Measurements from ENCODE around the gene HERPUD1.
"Not testable (repeated sequence)": the region's sequence is repeated elsewhere in the genome, so short reads cannot be mapped to it uniquely, and the experiment has no call there.

HERPUD1 gene

DNA sequence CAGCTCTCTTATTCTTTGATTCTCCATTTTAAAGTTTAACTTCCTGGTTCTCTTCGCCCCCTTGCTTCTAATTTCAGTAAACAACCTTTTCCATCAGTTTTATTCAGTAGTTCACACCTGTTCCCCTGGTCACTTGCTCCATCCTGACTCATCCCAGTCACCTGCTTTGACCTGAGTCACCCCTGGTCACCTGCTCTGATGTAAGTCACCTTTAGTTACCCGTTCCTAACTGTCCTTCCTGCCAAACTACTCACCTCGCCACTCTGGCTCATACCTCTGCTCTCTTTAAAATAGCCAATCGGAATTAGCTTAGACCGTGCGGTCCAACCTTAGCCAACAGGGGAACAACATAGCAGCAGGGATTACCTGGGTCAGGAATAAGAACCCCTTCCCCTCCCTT, 52.7 kb downstream of the HERPUD1 start:
- no peak for DNase-seq

DNA sequence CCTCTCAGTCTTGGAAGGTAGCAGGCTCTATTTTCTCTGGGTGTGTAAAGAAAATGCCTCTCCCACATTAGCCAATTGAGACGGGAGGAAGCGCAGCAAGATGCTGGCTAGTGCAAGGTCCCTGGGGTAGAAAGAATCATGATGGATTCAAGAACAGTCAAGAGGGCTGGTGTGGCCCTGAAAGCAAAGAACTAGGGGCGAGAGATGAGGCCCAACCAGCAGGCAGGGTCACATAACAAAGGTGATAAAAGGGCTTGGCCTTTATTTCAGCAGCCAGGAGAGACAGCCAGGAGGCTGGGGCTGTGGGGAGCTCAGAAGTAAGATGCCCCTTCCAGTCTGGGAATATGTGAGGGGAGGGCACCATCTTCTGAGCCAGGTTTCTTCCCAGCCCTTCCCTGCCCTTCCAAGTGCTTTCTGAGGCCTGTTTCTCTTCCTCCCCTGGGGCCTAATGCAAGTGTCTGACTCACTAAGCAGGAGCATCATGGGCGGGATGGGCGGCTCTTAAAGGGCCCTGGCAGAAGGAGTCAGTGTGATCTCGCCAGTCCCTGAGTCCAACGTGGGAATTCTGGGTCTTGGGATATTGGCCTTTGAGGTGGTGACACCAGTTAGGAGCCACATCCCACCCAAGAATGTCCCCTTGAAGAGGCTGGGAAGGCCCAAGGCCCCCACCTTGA, 53.5 kb downstream of the HERPUD1 start:
- DNase-seq, result no peak

DNA sequence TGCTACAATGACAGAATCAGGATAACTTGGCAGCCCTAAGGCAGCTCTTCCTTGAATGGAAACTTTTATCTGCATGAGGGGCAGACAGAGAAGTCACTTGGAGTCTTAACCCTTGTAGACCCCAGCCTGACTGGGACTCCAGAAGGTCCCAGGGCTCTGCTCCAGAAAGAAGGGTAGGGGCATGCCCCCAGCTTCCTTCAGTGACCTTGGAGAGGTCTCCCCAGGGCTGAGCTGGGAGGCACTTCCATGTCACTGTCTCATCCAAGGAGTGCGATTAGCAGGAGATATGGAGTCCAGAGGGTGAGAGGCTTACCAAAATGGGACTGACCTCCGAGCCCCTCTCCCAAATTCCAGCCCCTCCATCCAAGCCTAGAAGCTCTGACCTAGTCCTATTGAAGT, 54.0 kb downstream of the HERPUD1 start:
- no peak for DNase-seq

DNA sequence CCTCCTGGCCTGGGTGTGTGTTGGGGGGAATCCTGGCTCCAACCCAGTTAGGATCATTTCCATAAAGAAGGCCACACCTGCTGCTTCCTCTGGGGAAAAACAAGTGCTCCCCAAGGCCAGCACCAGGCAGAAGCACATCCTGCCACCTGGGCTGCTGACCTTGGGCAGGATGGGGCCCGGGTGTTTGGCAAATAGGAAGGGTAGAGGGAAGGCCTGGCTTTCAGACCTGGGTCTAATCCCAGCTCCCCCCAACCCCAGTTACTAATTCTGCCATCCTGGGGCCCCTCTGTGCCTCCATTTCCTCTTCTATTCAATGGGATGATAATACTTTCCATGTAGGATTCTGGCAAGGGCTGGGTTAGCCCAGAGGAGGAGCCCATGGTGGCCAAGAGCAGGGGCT, 54.4 kb downstream of the HERPUD1 start:
- DNase-seq, result no peak

DNA sequence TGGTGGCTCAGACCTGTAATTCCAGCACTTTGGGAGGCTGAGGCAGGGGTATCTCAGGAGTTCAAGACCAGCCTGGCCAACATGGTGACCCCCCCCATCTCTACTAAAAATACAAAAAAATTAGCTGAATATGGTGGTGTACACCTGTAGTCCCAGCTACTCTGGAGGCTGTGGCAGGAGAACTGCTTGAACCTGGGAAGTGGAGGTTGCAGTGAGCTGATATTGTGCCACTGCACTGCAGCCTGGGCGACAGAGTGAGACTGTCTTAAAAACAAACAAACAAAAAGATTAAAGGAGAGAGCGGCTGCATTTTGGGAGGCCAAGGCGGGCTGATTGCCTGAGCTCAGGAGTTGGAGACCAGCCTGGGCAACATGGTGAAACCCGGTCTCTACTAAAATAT, 55.0 kb downstream of the HERPUD1 start:
- not testable (repeated sequence) for DNase-seq

DNA sequence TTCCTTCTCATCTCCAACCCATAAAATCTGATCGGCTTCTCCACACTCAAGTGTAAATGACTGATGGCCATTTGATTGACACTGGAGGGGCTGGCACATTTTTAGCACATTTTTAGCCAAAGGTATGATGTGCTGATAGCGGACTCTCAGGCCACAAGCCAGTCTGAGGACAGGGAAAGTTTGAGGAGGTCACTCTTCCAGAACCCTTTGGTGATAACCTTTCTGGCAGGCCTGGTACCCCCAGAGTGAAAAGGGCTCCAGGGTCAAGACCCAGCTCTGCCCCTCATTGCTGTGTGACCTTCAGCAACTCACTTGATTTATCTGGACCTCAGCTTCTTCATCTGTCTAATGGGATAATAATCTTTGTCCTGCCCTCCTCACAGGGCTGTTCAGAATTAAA, 55.8 kb downstream of the HERPUD1 start:
- DNase-seq, result no peak

DNA sequence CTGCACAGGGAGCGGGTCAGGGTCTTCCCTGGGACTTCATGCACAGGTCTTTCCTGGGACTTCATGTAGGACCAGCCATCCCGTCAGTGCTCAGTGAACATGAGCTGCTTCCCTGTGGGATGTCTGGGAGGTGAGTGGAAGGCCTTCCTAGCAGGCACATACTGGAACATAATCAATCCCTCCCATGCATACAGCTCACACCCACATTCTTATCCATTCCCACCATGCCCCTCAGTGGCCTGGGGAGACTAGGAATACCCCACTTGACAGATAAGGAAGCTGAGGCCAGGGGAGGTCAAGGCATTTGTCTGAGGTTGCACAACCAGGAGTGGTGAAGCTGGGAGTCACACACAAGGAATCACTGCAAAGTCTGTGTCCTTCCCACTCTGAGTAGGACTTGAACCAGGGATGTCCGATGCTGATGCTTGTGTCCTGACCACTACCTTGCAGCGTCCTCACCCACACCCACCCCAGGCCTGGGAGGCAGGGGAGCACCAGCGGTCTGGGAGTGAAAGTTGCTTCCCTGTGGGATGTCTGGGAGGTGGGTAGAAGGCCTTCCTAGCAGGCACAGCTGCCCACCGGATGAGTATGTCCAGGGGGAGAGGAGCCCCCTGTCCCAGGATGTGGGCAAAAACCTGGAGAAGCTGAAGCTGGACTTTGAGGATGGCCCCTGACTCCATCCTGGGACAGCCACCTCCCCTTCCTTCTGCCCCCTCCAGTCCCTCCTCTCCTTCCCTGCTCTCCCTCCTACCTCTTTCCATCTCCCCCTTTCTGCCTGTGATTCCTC, 56.4 kb downstream of the HERPUD1 start:
- DNase-seq, result no peak

DNA sequence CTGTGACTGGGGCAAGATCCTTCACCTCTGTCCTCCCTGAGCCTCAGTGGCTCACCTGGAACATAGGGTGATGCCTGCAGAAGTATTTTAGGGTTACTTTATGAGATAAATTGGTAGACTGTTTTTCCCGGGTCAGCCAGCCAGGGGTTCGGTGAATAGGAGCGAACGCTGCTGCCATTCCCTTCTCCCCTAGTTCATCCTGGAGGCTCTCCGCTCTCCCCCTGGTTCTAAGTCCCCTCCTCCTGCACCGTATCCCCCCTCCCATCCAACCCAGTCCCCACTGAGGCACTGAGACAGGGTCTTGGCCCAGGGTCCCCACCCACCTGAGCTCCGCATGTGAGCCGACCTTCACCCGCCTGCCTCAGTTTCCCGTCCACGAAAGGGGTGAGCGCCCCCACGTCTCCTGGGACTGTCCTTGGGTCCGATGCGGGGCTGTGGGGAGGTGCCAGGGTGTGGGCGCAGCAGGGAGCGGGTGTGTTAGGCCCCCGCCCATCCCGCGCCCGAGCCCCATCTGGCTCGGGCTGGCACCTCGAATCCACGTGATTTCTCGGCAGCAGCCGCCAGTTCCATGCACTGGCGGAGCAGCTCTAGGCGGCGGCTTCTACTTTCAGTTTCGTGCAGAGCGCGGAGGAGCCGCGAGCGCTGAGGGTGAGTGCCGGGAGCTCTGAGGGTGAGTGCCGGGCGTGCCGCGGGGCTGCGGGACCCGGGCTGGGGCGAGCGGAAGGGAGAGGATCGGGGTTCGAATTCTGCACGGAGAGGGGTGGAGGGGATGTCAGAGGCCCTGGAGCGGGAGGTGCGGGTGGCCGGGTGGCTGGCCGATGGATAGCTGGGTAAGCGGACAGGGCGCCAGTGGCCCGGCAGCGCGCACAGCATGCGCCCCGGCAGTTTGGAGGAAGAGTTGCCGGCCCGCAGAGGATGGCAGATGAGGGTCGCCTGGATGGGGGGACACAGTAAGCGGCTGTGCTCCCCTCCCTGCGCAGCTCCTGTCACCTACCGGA, 57.3 kb downstream of the HERPUD1 start, which contains the start of gene NLRC5:
Gene NLRC5 (plus strand): TSS at position 610 of the 998 bp plus-strand sequence. CDS start 31,156 bp downstream, outside the sequence.
- DNase-seq, result no peak

DNA sequence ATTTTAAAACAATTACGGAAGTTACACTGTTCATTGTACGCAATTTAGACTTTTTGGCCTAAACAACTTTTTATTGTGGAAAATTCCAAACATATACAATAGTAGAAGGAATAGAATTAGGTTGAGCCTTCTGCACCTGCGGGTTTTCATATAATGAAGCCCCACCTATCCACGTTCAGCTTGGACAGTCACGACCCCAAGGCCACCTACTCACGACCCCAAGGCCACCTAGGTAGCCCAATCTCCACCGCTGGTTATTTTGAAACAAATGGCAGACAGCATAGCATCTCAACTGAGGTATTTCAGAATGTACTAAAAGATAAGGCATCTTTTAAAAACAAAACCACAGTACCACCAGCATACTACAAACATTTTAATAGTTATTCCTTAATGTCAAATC, 58.0 kb downstream of the HERPUD1 start:
- no peak for DNase-seq

DNA sequence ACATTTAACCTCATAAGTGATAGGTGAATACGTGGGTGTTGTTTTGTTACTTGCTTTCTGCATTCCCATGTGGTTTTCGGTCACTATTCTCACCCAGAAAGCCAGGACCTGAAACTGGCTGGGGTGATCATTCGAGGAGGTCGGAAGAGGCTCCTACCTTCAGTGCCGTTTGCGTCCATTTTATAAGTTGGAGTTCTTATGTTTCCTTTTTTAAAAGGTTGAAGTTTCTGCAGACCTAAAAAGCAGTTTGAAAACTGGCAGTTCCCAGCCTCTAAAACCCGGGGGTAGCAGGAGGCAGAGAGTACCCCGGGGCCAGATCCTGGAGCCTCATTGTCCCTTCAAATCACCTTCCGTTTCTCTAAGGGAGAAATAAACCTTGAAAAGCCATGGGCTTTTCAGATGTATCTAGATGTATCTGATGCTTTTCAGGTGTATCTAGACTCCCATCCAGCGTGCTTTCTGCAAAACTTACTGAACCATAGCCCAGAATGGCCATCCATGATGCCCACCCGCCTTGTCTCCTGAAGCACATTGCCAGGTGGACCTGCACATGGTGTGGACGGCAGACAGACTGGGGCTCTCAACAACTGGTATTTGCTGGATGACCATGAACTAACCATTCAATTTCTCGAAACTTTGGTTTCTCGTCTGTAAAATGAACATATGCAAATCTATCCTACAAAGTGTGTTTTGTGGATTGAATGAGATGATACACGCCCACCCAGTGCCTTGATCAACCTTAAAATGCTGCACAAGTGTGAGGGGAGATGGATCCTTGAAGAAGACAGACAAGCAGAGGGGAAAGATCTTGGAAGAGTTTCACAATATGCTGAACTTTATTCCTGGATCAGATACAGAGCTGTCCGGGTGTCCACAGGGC, 58.7 kb downstream of the HERPUD1 start:
- no peak for DNase-seq

DNA sequence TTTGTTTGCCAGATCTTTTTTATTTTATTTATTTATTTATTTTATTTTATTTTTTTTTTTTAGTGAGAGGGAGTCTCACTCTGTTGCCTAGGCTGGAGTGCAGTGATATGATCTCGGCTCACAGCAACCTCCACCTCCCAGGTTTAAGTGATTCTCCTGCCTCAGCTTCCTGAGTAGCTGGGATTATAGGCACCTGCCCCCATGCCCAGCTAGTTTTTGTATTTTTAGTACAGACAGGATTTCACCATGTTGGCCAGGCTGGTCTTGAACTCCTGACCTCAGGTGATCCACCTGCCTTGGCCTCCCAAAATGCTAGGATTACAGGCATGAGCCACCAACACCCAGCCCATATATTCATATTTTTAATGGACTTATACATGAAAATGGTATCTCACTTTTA, 60.5 kb downstream of the HERPUD1 start:
- DNase-seq, result not testable (repeated sequence)

DNA sequence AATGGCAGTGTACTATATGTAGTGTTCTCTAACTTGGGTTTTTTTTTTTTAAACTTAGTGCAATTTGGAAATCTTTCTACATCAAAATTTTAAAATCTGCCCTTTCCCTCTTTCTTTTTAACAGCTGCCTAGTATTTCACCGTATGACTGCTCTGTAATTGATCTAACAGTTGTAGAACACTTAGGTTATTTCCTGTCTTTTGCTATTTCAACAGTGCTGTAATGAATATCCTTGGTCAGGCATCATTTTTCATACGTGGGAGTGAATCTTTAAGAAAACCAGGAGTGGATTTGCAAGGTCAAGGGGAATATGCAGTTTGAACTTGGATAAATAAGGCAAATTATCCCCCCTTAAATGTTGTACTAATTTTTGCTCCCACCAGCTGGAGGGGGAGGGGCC, 61.3 kb downstream of the HERPUD1 start:
- no peak for DNase-seq

DNA sequence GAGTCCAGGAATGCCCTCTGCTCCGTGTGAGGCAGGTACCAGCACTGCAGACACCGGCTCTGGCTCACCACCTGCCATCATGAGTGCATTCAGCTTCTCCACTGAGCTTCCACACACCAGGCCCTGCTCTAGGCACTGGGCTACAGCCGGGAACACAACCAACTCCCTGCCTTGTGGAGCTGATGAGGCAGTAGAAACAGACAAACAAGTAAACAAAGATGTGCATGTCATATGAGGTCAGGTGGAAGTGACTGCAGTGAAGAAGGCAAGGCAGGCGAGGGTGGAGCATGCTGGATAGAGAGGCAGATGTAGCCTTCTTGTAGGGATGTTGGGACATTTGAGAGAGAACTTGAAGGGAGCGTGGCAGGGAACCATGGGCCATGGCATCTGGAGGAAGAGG, 62.4 kb downstream of the HERPUD1 start:
- no peak for DNase-seq
